Mesenchymal stem cell (in vitro differentiated cells and primary cell): ENCODE data around the gene PALMD.

Experiments used
- DNase-seq: peaks from one replicate; pipeline ENCODE4 v3.0.0-alpha.2; 2013
- H2AFZ ChIP-seq: one replicate; pipeline ENCODE4 v1.6.1; 2013; ENCODE audit warnings: low read depth, mild to moderate bottlenecking, control low read depth, inconsistent platforms, low read length, moderate library complexity
- H2AK5ac ChIP-seq: 2 replicates; pipeline ENCODE4 v1.6.1; 2013; ENCODE audit warnings: low read length, moderate library complexity, mild to moderate bottlenecking, inconsistent platforms; ENCODE audit not compliant: severe bottlenecking
- H2BK120ac ChIP-seq: one replicate; pipeline ENCODE4 v1.6.1; 2013; ENCODE audit warnings: low read depth, mild to moderate bottlenecking, inconsistent platforms, low read length, moderate library complexity
- H2BK12ac ChIP-seq, 2 experiments: one replicate each; pipeline ENCODE4 v1.6.1; 2013; ENCODE audit warnings: inconsistent platforms in 2 of 2, low read length in 2 of 2, mild to moderate bottlenecking in 2 of 2, moderate library complexity in 2 of 2, control low read depth in 1 of 2
- H2BK15ac ChIP-seq: one replicate; pipeline ENCODE4 v1.6.1; 2013; ENCODE audit warnings: mild to moderate bottlenecking, low read depth, inconsistent platforms; ENCODE audit not compliant: poor library complexity, severe bottlenecking
- H2BK5ac ChIP-seq: 2 replicates; pipeline ENCODE4 v1.6.1; 2013; ENCODE audit warnings: low read depth, mild to moderate bottlenecking, low read length, control low read depth, inconsistent platforms; ENCODE audit not compliant: poor library complexity, severe bottlenecking
- H3K14ac ChIP-seq, 2 experiments: one replicate each; pipeline ENCODE4 v1.6.1; 2013; ENCODE audit warnings: inconsistent platforms in 2 of 2, low read length in 2 of 2, control low read depth in 1 of 2, mild to moderate bottlenecking in 1 of 2, moderate library complexity in 1 of 2
- H3K18ac ChIP-seq, 2 experiments: one replicate each; pipeline ENCODE4 v1.6.1; 2013; ENCODE audit warnings: inconsistent platforms in 2 of 2, low read length in 2 of 2, control low read depth in 1 of 2, low read depth in 1 of 2, mild to moderate bottlenecking in 1 of 2
- H3K23ac ChIP-seq, 2 experiments: one replicate each; pipeline ENCODE4 v1.6.1; 2013; ENCODE audit warnings: inconsistent platforms in 2 of 2, low read length in 2 of 2, mild to moderate bottlenecking in 2 of 2, moderate library complexity in 2 of 2, control low read depth in 1 of 2
- H3K27ac ChIP-seq: 2 replicates; pipeline ENCODE4 v1.5.1; 2013; ENCODE audit warnings: mild to moderate bottlenecking, moderate library complexity, low read length, control low read depth, inconsistent platforms; ENCODE audit not compliant: poor library complexity, severe bottlenecking
- H3K27me3 ChIP-seq, 2 experiments: 2 replicates each; pipeline versions ENCODE4 v1.6.1 to v1.7.0; 2013; ENCODE audit warnings: low read length in 2 of 2, mild to moderate bottlenecking in 2 of 2, moderate library complexity in 2 of 2, control low read depth in 1 of 2, inconsistent platforms in 1 of 2; ENCODE audit not compliant: control insufficient read depth in 1 of 2, insufficient read depth in 1 of 2
- H3K36me3 ChIP-seq, 2 experiments: 2 replicates each; pipeline versions ENCODE4 v1.6.1 to v1.7.0; 2013; ENCODE audit warnings: low read length in 2 of 2, control low read depth in 1 of 2, inconsistent platforms in 1 of 2, low read depth in 1 of 2, mild to moderate bottlenecking in 1 of 2; ENCODE audit not compliant: insufficient read depth in 2 of 2, control insufficient read depth in 1 of 2
- H3K4ac ChIP-seq, 2 experiments: one replicate each; pipeline ENCODE4 v1.6.1; 2013; ENCODE audit warnings: inconsistent platforms in 2 of 2, low read length in 2 of 2, mild to moderate bottlenecking in 2 of 2, moderate library complexity in 2 of 2, control low read depth in 1 of 2, low read depth in 1 of 2
- H3K4me1 ChIP-seq: 2 replicates; pipeline ENCODE4 v1.6.1; 2013; ENCODE audit warnings: low read depth, low read length, control low read depth; ENCODE audit not compliant: control insufficient read depth, insufficient read depth
- H3K4me2 ChIP-seq: 2 replicates; pipeline ENCODE4 v1.6.1; 2013; ENCODE audit warnings: low read length, mild to moderate bottlenecking, inconsistent platforms; ENCODE audit not compliant: poor library complexity, severe bottlenecking
- H3K4me3 ChIP-seq, 2 experiments: 2 replicates each; pipeline versions ENCODE4 v1.5.1 to v1.7.0; 2013; ENCODE audit warnings: low read length in 2 of 2, mild to moderate bottlenecking in 2 of 2, control low read depth in 1 of 2, low read depth in 1 of 2; ENCODE audit not compliant: insufficient read depth in 1 of 2
- H3K79me1 ChIP-seq: replicated peaks from 2 replicates; pipeline ENCODE4 v1.6.1; 2013; ENCODE audit warnings: mild to moderate bottlenecking, control low read depth, low read length, inconsistent platforms; ENCODE audit not compliant: poor library complexity, severe bottlenecking
- H3K9ac ChIP-seq: 2 replicates; pipeline ENCODE4 v1.7.0; 2013; ENCODE audit warnings: mild to moderate bottlenecking, low read length, moderate library complexity
- H3K9me3 ChIP-seq: 2 replicates; pipeline ENCODE4 v1.7.0; 2013; ENCODE audit warnings: mild to moderate bottlenecking, low read length; ENCODE audit not compliant: control insufficient read depth
- H4K8ac ChIP-seq: one replicate; pipeline ENCODE4 v1.6.1; 2013; ENCODE audit warnings: inconsistent platforms, mild to moderate bottlenecking, low read length, moderate library complexity
- H4K91ac ChIP-seq: one replicate; pipeline ENCODE4 v1.6.1; 2013; ENCODE audit warnings: mild to moderate bottlenecking, low read length, inconsistent platforms
- WGBS: methylation state at CpG from one replicate; pipeline ENCODE4 v1.1.7; 2013; ENCODE audit warnings: mixed read lengths; 5-methylcytosine and 5-hydroxymethylcytosine counted together

The PALMD gene

DNA sequence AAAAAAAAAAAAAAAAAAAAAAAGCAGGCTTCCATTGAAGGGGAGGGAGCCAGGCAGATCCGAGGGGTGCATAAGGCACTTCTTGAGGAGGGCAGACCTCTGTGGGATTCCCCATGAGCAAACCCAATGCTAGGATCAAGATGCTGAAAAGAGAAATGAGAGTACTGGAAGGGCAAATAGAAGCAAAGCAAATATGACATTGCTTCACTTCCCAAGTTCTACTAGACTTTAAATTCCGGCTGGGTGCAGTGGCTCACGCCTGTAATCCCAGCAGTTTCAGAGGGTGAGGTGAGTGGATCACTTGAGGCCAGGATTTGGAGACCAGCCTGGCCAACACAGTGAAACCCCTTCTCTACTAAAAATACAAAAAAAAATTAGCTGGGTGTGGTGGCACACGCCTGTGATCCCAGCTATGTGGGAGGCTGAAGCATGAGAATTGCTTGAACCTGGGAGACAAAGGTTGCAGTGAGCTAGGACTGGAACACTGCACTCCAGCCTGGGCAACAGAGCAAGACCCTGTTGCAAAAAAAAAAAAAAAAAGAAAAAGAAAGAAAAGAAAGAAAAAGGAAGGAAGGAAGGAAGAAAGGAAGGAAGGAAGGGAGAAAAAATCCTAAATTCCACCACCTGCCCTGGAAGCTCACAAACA, 23.1 kb upstream of the PALMD start:
- Histone ChIP-seq H2AK5ac (no peak overlapping the region), H3K9ac (no peak overlapping the region), H2BK120ac (no peak overlapping the region), H3K4me2 (no peak overlapping the region), H3K18ac (no peak overlapping the region), H3K27ac (no peak overlapping the region), H3K4me3 (no peak overlapping the region), H3K9me3 (no peaks in the 10 kb centered on the region), H2AFZ (no peak overlapping the region), H3K27me3 (no peaks in the 10 kb centered on the region), H3K36me3 (no peaks in the 10 kb centered on the region), H3K4ac (no peak overlapping the region), H4K91ac (no peak overlapping the region), H3K4me1 (peaks cover 2% of the 10 kb centered on the region), H2BK12ac (no peak overlapping the region), H2BK15ac (peak overlapping the region; percentile 7), H4K8ac (no peak overlapping the region), H2BK5ac (no peak overlapping the region), H3K23ac (no peak overlapping the region), H3K79me1 (no peaks in the 10 kb centered on the region), H3K14ac (no peak overlapping the region)
- 99% methylated on average over 4 of the region's 4 CpGs for WGBS
- no peak for DNase-seq

DNA sequence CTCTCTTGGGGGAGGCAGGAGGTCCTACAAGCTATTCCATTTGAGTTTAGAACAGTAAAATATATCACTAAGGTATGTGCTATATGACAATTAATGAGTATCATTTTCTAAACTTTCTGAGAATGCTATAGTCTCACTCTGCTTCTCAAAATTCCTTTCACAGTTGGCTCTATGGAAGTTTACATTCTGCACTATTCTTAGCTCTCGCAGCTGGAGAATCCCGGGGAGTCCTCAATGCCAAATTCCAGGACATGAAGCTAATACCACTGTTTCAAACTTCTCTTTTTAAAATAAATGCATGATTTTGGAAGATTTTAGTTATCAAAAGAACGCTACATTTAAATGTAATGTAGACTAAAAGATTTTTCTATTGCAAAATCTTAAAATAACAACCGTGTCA, 22.4 kb upstream of the PALMD start:
- no peaks in the 10 kb centered on the region for H3K27me3 ChIP-seq
- no peak overlapping the region for H3K23ac ChIP-seq
- H2BK120ac ChIP-seq: no peak overlapping the region
- H3K14ac ChIP-seq: no peak overlapping the region
- H2BK15ac ChIP-seq: no peak overlapping the region
- no peak overlapping the region for H2AFZ ChIP-seq
- H3K4ac ChIP-seq: no peak overlapping the region
- H3K4me3 ChIP-seq: no peak overlapping the region
- H4K8ac ChIP-seq: no peak overlapping the region
- no peaks in the 10 kb centered on the region for H3K79me1 ChIP-seq
- no peak for DNase-seq
- H3K9me3 ChIP-seq: no peaks in the 10 kb centered on the region
- H3K36me3 ChIP-seq: no peaks in the 10 kb centered on the region
- no peak overlapping the region for H2AK5ac ChIP-seq
- no peak overlapping the region for H4K91ac ChIP-seq
- no peak overlapping the region for H2BK12ac ChIP-seq
- peak overlapping the region; percentile 4 for H3K27ac ChIP-seq
- WGBS: 83% methylated on average over 1 of the region's 4 CpGs
- H3K18ac ChIP-seq: no peak overlapping the region
- H3K4me2 ChIP-seq: no peak overlapping the region
- peaks cover 2% of the 10 kb centered on the region for H3K4me1 ChIP-seq
- no peak overlapping the region for H2BK5ac ChIP-seq
- H3K9ac ChIP-seq: no peak overlapping the region

DNA sequence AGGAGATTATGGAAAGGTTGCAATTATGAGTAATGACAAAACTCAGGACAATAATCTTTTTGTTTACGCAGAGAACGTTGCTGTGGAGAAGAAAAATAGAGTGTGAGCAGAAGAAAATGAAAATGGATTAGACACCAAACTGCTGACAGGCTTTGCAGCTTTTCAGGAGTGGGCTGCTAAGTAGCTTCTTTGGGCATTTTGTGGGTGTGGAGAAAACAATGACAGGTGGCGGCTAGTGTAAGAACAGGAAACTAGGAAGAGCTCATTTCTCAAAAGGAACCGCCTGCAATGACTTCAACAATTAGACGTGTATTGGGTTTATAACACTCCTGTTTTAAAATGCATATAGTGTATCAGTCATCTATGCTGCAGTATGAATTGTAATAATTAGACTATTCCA, 18.3 kb upstream of the PALMD start:
- Histone ChIP-seq H2BK12ac (no peak overlapping the region), H2AFZ (no peak overlapping the region), H3K4me1 (no peaks in the 10 kb centered on the region), H2BK15ac (no peak overlapping the region), H4K8ac (no peak overlapping the region), H3K27ac (no peak overlapping the region), H3K79me1 (no peaks in the 10 kb centered on the region), H3K23ac (no peak overlapping the region), H2AK5ac (no peak overlapping the region), H3K9ac (no peak overlapping the region), H3K4ac (no peak overlapping the region), H2BK5ac (no peak overlapping the region), H3K9me3 (no peaks in the 10 kb centered on the region), H3K14ac (no peak overlapping the region), H3K27me3 (no peaks in the 10 kb centered on the region), H3K36me3 (no peaks in the 10 kb centered on the region), H3K4me2 (no peak overlapping the region), H3K4me3 (no peak overlapping the region), H3K18ac (no peak overlapping the region), H2BK120ac (no peak overlapping the region), H4K91ac (no peak overlapping the region)
- no peak for DNase-seq
- 92% methylated on average over 4 of the region's 5 CpGs for WGBS

DNA sequence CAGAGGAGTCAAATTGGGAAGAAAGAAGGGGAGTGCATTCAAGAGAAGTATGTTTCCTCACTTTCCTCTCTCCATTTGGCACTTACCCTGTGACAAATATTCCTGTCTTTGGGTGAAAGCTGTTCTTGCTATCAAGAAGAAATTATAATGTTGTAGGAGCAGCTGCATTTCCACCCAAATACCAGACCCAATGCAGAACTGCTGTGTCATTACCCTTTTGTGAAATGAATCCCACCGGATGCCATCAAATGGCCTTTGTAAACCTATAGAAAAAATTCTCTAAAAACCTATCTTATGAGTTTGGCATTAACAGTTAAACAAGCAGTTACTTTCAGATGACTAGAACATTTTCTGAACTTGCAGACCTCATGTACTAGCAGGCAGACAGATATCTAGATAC, 16.7 kb upstream of the PALMD start:
- no peaks in the 10 kb centered on the region for H3K79me1 ChIP-seq
- H4K8ac ChIP-seq: no peak overlapping the region
- WGBS: 86% methylated on average over 1 of the region's 1 CpG

More for the DNA sequence above, 16.7 kb upstream of the PALMD start:
- H3K18ac ChIP-seq: no peak overlapping the region
- no peak for DNase-seq
- no peak overlapping the region for H2AFZ ChIP-seq
- H3K9ac ChIP-seq: no peak overlapping the region
- no peaks in the 10 kb centered on the region for H3K9me3 ChIP-seq
- H3K4me1 ChIP-seq: no peaks in the 10 kb centered on the region
- no peak overlapping the region for H2AK5ac ChIP-seq
- H3K4me3 ChIP-seq: no peak overlapping the region
- no peak overlapping the region for H3K23ac ChIP-seq
- H3K14ac ChIP-seq: no peak overlapping the region
- no peak overlapping the region for H2BK12ac ChIP-seq
- H2BK120ac ChIP-seq: no peak overlapping the region
- H3K4me2 ChIP-seq: no peak overlapping the region
- no peak overlapping the region for H2BK5ac ChIP-seq
- no peak overlapping the region for H3K27ac ChIP-seq
- H2BK15ac ChIP-seq: no peak overlapping the region
- H4K91ac ChIP-seq: no peak overlapping the region
- H3K36me3 ChIP-seq: no peaks in the 10 kb centered on the region
- no peak overlapping the region for H3K4ac ChIP-seq
- H3K27me3 ChIP-seq: no peaks in the 10 kb centered on the region
